ENCODE measurements around the gene TIPRL.
"Not testable (repeated sequence)": the region's sequence is repeated elsewhere in the genome, so short reads cannot be mapped to it uniquely, and the experiment has no call there.

TIPRL gene

GRCh38 chr1:168178638-168179437 is at the start of gene TIPRL:
TIPRL (plus strand) TSS chr1:168178962; CDS start chr1:168179078, 116 bp downstream.
- peak; percentile 86 to 92 (median 88) for DNase-seq

GRCh38 chr1:168129933-168130332 is 48.8 kb upstream of the TIPRL start:
- DNase-seq, result no peak

DNA sequence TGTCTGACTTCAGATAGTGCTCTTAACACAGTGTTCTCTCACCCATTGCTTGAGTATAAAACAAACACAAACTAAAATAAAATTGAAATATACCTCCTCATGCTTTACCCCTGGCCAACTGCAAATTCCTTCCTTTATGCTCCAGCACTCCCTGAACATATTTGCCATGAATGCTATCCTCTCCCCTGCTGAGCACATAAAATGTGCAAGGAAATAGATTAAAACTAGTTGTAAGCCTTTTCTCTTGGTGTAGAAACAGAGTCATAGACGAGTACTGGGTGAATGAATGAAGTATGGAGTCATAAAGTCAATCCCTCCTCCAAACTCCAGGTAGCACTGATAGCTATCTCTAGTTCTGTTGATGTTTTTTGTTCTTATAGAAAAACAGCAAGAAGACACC is 44.6 kb upstream of the TIPRL start:
- DNase-seq, result no peak

- DNase-seq, result no peak
Measured at GRCh38 chr1:168134642-168135041, 44.1 kb upstream of the TIPRL start.

- DNase-seq, result no peak
Measured at GRCh38 chr1:168135116-168135920, 43.4 kb upstream of the TIPRL start.

- DNase-seq, result no peak
Measured at GRCh38 chr1:168135921-168136708, 42.6 kb upstream of the TIPRL start.

GRCh38 chr1:168136709-168137514 is 41.9 kb upstream of the TIPRL start, which contains the start of gene GPR161:
GPR161 (minus strand) TSS chr1:168136930; CDS start chr1:168104850, 32,080 bp downstream.
- no peak for DNase-seq

- no peak for DNase-seq
Measured at GRCh38 chr1:168137515-168137821, 41.3 kb upstream of the TIPRL start.

- no peak for DNase-seq
Measured at GRCh38 chr1:168138134-168138533, 40.6 kb upstream of the TIPRL start.

DNA sequence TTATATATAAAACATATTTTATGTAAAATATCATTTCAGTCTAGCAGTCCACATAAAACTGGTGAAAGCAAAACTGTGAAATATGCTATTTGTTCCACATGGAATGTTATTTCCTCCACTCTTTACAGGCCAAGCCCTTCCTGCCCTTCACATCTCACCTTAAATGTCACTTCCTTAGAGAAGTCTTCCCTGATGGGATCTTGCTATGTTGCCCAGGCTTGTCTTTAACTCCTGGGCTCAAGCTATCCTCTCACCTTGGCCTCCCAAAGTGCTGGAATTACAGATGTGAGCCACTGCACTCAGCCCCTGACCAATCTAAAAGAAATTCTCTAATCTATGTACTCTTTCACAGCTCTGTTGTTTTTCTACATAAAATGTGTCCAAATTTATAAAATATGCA is 39.7 kb upstream of the TIPRL start:
- no peak for DNase-seq

- DNase-seq, result no peak
Measured at GRCh38 chr1:168141871-168142385, 36.8 kb upstream of the TIPRL start.

- peak; percentile 64 to 83 (median 68) for DNase-seq
Measured at GRCh38 chr1:168145184-168146159, 33.3 kb upstream of the TIPRL start.

DNA sequence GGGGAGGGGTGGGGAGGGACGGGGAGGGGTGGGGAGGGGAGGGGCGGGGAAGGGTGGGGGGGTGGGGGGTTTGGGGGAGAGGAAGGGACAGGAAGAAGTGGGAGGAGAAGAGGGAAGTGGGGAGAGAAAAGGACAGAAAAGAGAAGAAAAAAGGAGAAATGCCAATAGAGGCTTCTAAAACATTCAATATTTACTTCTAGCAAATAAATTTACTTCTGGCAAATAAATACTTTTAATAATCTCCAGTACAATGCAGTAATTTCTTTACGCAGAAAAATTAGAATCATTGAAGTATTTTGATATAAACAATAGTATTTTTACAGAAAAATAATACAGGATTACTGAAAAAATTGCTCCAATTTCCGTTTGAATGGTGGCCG is 32.6 kb upstream of the TIPRL start:
- no peak for DNase-seq

- no peak for DNase-seq
Measured at GRCh38 chr1:168146626-168147025, 32.1 kb upstream of the TIPRL start.

DNA sequence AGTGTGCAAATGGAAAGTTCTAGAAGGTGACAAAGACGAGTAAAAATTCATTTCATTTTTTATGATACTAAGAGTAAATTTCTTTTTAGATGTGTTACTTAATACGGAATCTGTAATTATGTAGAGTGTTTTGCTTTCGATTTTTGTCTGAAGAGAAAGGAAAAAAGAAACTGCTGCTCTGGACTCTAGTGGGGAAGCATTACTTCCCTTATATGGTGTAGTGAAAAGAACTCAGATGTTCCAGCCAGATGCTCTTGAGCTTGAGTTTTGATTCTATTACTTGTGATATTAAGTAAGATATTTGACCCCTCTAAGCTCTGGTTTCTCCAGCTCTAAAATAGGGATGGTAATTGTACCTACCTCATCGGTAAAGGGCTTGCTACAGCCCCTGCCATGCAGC is 29.8 kb upstream of the TIPRL start:
- DNase-seq, result no peak

DNA sequence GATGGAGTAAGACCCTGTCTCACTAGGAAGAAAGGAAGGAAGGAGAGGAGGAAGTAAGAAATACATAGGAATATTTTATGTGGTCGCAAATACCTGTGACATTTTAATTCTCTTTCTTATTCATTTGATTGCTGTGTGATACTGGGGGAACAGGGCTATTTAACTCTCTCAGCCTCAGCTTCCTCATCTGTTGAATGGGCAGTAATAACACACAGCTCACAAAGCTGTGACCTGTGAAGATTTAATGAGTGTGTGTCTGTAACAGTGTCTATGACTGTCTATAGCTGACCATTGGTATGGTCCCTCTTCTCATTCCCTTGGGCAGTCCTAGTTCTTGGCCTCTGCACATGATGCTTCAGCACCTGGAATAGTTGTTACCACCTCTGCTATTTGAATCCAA is 28.5 kb upstream of the TIPRL start:
- no peak for DNase-seq

GRCh38 chr1:168151935-168152334 is 26.8 kb upstream of the TIPRL start:
- DNase-seq, result no peak

GRCh38 chr1:168154707-168155106 is 24.1 kb upstream of the TIPRL start:
- DNase-seq, result not testable (repeated sequence)

GRCh38 chr1:168155910-168156309 is 22.9 kb upstream of the TIPRL start:
- DNase-seq, result no peak

DNA sequence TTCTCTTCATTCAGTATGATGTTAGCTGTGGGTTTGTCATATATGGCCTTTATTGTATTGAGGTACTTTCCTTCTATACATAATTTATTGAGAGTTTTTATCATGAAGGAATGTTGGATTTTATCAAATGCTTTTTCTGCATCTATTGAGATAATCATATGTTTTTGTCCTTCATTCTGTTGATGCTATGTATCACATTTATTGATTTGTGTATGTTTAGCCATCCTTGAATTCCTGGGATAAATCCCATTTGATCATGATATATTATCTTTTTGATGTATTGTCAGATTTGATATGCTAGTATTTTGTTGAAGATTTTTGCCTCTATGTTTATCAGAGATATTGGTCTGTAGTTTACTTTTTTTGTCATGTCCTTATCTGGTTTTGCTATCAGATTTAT is 21.1 kb upstream of the TIPRL start:
- no peak for DNase-seq

DNA sequence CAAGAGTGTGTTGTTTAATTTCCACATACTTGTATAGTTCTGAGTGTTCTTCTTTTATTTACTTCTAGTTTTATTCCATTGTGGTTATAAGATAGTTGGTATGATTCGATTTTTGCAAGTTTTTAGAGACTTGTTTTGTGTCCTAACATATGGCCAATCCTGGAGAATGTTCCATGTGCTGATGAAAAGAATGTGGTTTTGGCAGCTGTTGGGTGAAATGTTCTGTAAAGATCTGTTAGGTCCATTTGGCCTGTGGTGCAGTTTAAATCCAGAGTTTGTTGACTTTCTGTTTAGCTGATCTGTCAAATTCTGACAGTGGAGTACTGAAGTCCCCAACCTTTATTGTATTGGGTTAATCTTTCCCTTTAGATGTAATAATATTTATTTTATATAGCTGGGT is 19.5 kb upstream of the TIPRL start:
- DNase-seq, result no peak

All from activated CD4-positive, CD25-positive, alpha-beta regulatory T cell (primary cell).